ENCODE data around the gene NANOS3. TPM values are rescaled to one million over a fixed set of nuclear protein-coding genes. Genes with fewer than 3 reads are reported as not detected.

NANOS3 gene
- total RNA-seq, 1 donor from 2014 or later: not detected

- TF ChIP-seq CTCF (IDR thresholded peaks at IDR 0.05; ENCODE audit: insufficient read depth, low read length, poor library complexity, severe bottlenecking): no peak
- no peak overlapping the region for H3K4me3 ChIP-seq (ENCODE audit: low read depth, low read length)
- DNase-seq (ENCODE audit: low read depth): no peak
- H3K27me3 ChIP-seq (ENCODE audit: control insufficient read depth, insufficient read depth, low read length): no peaks in the 10 kb centered on the region
- no peaks in the 10 kb centered on the region for H3K36me3 ChIP-seq (ENCODE audit: control insufficient read depth, insufficient read depth, low read length)
Observed at GRCh38 chr19:13864046-13864666, 12.8 kb upstream of the NANOS3 start.

GRCh38 chr19:13864667-13865570 is 12.0 kb upstream of the NANOS3 start:
- DNase-seq (ENCODE audit: low read depth): no peak
- TF ChIP-seq CTCF (IDR thresholded peaks at IDR 0.05; ENCODE audit: insufficient read depth, low read length, poor library complexity, severe bottlenecking): no peak
- Histone ChIP-seq H3K27me3 (ENCODE audit: control insufficient read depth, insufficient read depth, low read length) (no peaks in the 10 kb centered on the region), H3K4me3 (ENCODE audit: low read depth, low read length) (peak overlapping the region; percentile 66), H3K36me3 (ENCODE audit: control insufficient read depth, insufficient read depth, low read length) (no peaks in the 10 kb centered on the region)

GRCh38 chr19:13865571-13866462 is 11.1 kb upstream of the NANOS3 start:
- peak overlapping the region; percentile 66 for H3K4me3 ChIP-seq (ENCODE audit: low read depth, low read length)
- H3K36me3 ChIP-seq (ENCODE audit: control insufficient read depth, insufficient read depth, low read length): no peaks in the 10 kb centered on the region
- TF ChIP-seq CTCF (IDR thresholded peaks at IDR 0.05; ENCODE audit: insufficient read depth, low read length, poor library complexity, severe bottlenecking): no peak
- no peak for DNase-seq (ENCODE audit: low read depth)
- no peaks in the 10 kb centered on the region for H3K27me3 ChIP-seq (ENCODE audit: control insufficient read depth, insufficient read depth, low read length)

- peak overlapping the region; percentile 66 for H3K4me3 ChIP-seq (ENCODE audit: low read depth, low read length)
- TF ChIP-seq CTCF (IDR thresholded peaks at IDR 0.05; ENCODE audit: insufficient read depth, low read length, poor library complexity, severe bottlenecking): no peak
- H3K27me3 ChIP-seq (ENCODE audit: control insufficient read depth, insufficient read depth, low read length): no peaks in the 10 kb centered on the region
- no peak for DNase-seq (ENCODE audit: low read depth)
- H3K36me3 ChIP-seq (ENCODE audit: control insufficient read depth, insufficient read depth, low read length): no peaks in the 10 kb centered on the region
Observed at GRCh38 chr19:13866463-13867046, 10.4 kb upstream of the NANOS3 start.

- no peak for TF ChIP-seq CTCF (IDR thresholded peaks at IDR 0.05; ENCODE audit: insufficient read depth, low read length, poor library complexity, severe bottlenecking)
- Histone ChIP-seq H3K36me3 (ENCODE audit: control insufficient read depth, insufficient read depth, low read length) (no peaks in the 10 kb centered on the region), H3K4me3 (ENCODE audit: low read depth, low read length) (no peak overlapping the region), H3K27me3 (ENCODE audit: control insufficient read depth, insufficient read depth, low read length) (no peaks in the 10 kb centered on the region)
- no peak for DNase-seq (ENCODE audit: low read depth)
Observed at GRCh38 chr19:13868663-13869062, 8.3 kb upstream of the NANOS3 start.
